GM18517 (cell line): ENCODE results near the gene SPRED1.

Experiments
- ATAC-seq: cut with Tn5 transposase; IDR thresholded peaks from one replicate; pipeline ENCODE4 v1.9.1; 2021; ENCODE audit warnings: mild to moderate bottlenecking, moderate library complexity; ENCODE audit not compliant: unreplicated experiment

SPRED1 gene

GRCh38 chr15:38252481-38253350 lies at the start of gene SPRED1:
SPRED1 (plus strand) TSS chr15:38252836; CDS start chr15:38253186, 350 bp downstream.
- ATAC-seq, result no peak

DNA sequence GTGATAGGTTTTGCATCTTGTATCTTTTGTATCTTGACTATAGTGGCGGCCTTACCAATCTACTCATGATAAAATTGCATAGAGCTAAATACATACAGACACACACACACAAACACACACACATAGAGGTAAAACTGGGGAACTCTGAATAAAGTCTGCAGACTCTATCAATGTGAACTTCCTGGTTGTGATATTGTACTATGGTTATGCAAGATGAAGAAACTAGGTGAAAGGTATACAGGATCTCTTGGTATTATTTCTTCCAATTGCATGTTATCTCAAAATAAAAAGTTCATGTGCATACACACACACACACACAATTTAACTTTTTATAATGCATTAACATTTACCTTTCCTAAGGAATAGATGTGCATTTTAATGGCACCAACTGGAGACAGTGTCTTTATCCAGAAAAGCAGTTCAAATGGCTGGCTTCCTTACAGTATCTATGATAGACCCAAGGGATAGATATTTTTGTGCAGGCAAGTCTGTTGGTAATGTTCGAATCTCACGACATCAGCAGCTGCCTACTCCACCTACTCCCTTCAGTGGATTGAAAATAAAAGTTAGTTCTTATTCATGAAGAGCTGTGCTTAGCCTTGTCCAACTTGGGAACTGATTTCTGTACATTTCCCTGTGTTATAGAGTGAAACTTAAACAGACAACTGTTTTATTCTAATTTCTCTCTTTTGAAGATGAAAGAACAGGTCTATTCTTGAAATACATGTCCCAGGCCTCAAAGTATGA lies 46.9 kb upstream of the SPRED1 start:
- ATAC-seq, result no peak

- no peak for ATAC-seq
These were observed 45.0 kb upstream of the SPRED1 start for GRCh38 chr15:38207621-38208020.

DNA sequence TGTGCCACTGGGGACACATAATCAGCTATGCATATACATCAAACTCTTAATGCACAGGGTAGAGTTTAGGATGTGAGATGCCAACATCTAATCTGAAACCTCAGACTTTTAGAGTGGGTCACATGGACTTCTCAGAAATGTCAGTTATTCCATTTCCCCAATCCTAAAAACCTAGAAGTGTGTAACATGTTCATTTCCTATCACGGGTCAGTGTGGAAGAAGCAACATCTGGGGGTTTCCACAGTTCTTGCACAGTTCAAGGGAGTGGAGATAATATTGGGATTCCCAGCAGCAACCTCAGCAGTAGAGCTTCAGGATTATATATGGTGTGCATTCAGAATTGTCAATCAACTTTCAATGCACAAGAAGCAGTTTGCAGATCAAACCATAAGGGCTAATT lies 44.4 kb upstream of the SPRED1 start:
- no peak for ATAC-seq

- ATAC-seq, result no peak
These were observed 43.9 kb upstream of the SPRED1 start for GRCh38 chr15:38208779-38209178.

GRCh38 chr15:38211249-38211648 lies 41.4 kb upstream of the SPRED1 start:
- ATAC-seq, result no peak

- ATAC-seq, result no peak
These were observed 40.8 kb upstream of the SPRED1 start for GRCh38 chr15:38211811-38212210.

DNA sequence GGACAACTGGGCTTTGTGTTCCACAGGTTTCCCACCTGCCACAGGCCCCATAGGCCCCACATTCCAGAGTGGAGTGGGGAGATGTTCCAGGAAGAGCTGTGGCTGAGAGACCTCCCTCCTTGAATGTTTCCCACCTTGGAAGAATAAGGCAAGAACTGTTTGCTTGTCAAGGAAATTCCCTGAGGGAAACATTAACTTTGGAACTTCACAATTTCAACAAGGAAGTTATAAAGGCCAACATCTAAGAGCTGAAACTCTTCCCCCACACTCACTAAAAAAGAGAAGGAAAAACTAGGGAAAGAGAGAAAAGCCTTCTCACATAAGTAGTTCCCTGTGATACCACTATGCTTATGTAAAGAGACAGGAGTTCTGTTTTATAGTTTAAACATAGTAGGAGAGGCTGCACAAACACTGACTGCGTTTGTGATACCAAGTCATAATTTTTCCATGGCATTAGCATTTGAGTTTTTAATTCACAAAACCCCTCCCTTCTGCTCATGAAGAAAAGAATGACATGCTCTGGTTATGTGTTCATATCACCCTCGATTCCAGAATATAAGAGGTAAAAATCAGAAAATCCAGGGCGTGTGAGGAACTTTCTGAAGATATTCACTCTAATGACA lies 39.8 kb upstream of the SPRED1 start:
- ATAC-seq, result no peak

GRCh38 chr15:38213356-38213755 lies 39.3 kb upstream of the SPRED1 start:
- ATAC-seq, result no peak

GRCh38 chr15:38215707-38216106 lies 36.9 kb upstream of the SPRED1 start:
- no peak for ATAC-seq

- ATAC-seq, result no peak
These were observed 35.9 kb upstream of the SPRED1 start for GRCh38 chr15:38216763-38217162.

DNA sequence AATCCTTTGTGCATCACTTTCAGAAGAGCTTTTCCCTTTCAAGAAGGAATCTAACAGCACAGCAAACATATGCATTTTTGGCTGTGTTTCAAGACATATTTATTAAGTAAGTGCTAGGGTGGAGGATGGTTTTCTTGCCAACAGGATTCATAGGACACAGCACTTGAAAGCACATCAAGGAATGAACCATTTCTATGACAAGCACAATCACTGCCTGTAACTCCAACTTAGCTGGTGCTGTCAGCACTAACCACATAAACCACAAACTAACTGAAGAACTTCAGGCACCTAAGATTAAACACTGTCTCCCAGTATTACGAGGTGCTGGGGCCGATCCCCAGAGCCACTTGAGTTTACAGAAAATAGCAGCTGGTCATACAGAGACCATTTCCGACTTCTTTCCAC lies 35.4 kb upstream of the SPRED1 start:
- no peak for ATAC-seq

- ATAC-seq, result no peak
These were observed 34.6 kb upstream of the SPRED1 start for GRCh38 chr15:38217788-38218609.

DNA sequence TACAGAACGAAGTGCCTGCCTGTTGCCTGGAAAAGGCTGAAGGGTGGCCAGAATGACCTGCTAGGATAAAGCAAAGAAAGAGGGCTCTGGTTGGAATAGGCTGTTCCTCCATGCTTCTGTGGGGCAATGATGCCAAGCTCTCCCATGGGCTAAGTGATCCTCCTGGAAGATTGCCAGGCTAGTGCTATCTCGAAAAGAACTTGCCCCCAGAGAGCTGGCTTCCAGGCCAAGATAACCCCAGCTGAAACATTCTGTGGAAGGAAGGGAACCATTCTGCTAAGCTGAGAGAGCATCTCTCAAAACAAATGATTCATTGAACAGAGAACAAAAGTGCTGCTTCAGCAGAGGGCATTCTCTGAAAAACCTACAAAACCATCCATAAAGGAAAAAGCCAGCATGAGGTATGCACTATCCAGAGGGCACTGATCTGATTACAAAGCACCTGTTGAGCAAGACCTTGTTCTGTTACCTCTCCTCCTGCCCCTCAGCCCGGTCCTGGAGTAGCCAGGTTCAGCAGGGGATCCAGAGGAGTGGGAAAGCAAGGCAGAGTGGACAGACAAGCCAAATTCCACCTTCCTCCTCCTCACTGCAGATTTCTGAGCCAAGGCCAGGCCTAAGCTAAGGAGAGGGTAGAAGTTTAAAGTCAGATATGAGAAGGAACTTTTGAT lies 31.9 kb upstream of the SPRED1 start:
- no peak for ATAC-seq

DNA sequence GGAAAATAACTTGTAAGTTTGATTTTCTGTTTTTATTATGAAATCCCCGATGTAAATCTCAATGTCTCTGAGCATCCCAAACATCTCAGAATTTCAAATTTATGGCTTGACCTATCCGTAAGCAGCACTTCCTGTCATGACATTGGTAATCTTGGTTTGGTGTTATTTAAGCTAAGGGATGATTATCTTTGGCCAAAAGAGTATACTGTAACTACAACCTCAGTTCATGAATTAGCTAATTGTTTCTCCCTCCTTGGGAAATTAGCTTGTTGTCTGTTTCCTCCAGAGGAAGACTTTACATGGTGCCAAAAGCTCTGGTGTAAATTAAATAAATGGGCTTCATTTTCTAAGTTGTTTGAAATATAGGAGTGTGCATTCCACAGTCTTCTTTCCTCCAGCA lies 28.1 kb upstream of the SPRED1 start:
- no peak for ATAC-seq

DNA sequence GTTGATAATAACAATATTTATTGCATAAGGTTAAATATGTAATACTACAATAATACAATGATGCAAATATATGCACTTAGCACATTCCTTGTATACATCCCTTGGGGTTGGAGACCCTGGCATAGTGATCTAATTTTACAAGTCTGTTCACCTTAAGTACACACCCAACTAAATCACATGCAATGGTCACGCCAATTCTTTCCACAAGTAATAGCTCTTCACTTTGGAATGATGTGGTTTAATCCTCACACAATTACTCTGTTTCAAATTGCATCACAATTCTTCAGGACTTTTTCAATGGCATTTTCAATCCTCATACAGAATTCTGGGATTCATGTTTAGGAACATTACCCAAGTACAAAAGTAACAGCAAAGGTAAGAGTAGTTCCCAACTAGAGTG lies 27.3 kb upstream of the SPRED1 start:
- no peak for ATAC-seq

- ATAC-seq, result no peak
These were observed 25.9 kb upstream of the SPRED1 start for GRCh38 chr15:38226608-38227266.

GRCh38 chr15:38227941-38228340 lies 24.7 kb upstream of the SPRED1 start:
- no peak for ATAC-seq

GRCh38 chr15:38228618-38229017 lies 24.0 kb upstream of the SPRED1 start:
- ATAC-seq, result no peak
